ENCODE measurements around the gene DPP6. TPM values are rescaled to one million over a fixed set of nuclear protein-coding genes. Genes with fewer than 3 reads are reported as not detected.
"Not testable (repeated sequence)": the region's sequence is repeated elsewhere in the genome, so short reads cannot be mapped to it uniquely, and the experiment has no call there.

Gene DPP6
- total RNA-seq, 1 donor from 2014 or later: not detected

GRCh38 chr7:154072395-154073181 is 20.4 kb downstream of the DPP6 start:
- not testable (repeated sequence) for DNase-seq (ENCODE audit: low read depth in 2 of 2)

DNA sequence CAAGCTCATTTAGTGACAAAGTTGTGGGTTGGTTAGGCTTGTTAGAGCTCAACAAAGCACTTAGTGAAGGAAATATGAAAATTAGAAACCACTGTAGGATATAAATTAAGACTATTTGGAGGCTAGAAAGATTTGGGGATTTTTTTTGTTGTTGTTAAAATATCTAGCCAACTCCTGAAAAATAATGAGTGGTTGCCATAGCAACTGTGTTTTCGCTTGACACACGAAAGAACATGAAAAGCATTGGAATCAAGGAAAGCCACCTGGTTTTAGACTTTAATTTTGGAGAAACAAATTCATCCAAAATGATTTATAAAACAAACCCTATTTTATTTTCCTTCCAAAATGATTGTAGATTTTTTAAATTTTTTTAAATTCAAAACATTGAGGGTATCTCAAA is 26.3 kb downstream of the DPP6 start:
- DNase-seq (ENCODE audit: low read depth in 2 of 2): not testable (repeated sequence)

- not testable (repeated sequence) for DNase-seq (ENCODE audit: low read depth in 2 of 2)
These were observed 28.1 kb downstream of the DPP6 start for GRCh38 chr7:154080249-154080648.

DNA sequence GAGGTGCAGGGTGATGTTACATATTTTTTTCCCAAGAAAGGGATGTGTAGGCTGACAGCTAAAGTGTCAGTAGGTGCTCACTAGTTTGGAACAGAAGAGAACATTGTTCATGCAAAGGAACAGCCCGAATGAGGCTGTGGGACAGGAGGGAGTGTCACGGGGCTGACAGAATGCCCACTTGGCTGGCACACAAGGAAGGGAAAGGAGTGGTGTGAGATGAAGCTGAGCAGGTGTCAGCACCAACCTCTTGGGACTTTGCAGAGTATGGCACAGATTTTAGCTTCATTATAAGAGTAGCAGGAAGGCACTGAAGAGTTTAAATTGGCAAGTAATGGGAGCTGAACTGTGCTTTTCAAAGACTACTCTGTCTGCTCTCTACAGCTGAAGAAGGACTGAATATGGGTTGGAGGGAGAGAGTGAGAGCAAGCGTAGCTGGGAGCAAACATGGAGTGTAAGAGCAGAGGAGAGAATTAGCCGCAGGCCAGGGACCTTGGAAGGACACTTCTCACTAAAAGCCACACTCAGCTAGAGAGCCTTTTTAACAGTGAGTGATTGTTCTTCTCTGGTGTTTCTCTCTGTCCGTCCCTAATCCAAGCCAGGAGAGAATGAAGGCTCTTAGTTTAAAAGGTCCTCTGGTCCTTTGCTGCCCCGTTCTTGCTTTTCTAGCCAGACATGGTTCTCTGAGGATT is 35.0 kb downstream of the DPP6 start:
- not testable (repeated sequence) for DNase-seq (ENCODE audit: low read depth in 2 of 2)

GRCh38 chr7:154092093-154092492 is 39.9 kb downstream of the DPP6 start:
- not testable (repeated sequence) for DNase-seq (ENCODE audit: low read depth in 2 of 2)

DNA sequence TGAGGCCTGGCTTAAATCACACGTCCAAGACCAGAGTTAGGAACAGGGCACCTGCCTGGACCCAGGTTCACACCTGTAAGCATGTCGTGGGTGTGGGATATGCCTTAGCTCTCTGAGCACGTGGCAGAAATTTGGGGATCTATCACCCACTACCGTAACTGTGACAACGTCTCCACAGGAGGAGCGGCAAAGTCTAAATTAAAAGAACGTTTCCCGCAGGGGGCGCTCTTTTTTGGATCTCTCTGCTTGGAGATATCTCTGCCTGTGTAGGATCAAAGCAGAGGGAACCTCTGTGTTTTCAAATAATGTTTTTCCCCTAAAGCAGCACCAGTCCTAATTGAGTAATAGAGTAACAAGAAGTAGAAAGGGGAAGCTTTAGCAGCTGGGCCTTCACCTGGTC is 43.0 kb downstream of the DPP6 start:
- not testable (repeated sequence) for DNase-seq (ENCODE audit: low read depth in 2 of 2)

GRCh38 chr7:154105063-154105462 is 52.9 kb downstream of the DPP6 start:
- DNase-seq (ENCODE audit: low read depth in 2 of 2): not testable (repeated sequence)

DNA sequence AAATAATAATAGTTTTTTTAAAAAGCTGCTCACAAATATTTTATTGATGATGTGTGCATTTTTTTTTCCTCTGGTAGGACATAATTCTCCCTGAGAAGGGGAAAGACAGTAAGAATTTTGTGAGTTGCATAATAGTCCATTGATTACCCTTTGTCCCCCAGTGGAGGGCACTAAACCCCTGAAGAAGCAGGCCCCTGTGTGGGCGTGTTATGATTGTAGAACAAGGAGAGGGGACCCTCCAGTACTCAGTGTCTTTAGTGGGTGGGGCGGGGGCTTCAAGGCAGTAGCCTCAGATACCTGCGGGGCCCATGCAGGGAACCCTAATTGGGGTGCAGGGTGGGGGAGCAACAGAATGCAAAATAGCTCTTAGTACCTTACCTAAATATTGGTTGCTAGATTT is 57.4 kb downstream of the DPP6 start:
- DNase-seq (ENCODE audit: low read depth in 2 of 2): not testable (repeated sequence)

DNA sequence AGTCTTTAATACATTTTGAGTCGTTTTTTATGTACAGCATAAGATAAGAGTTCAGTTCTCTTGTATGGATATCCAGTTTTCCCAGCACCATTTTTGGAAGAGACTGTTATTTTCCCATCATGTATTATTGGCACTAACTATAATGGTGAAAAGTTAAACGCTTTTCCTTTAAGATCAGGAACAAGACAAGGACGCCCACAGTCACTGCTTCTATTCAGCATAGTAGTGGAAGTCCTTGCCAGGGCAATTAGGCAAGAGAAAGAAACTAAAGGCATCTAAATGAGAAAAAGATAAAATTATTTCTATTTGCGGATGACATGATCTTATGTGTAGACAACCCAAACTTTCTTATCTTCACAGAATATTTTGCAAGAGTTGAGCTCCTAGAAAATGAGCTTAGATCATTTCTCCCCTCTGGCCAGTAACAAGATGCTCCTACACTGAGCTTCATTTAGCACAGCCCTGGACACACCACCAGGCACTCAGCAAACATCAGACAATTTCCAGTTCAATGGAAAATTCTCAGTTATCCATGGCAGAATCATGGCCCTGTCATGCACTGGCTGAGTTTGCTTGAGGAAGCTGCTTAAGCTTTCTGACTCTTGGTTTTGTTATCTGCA is 61.6 kb downstream of the DPP6 start:
- DNase-seq (ENCODE audit: low read depth in 2 of 2): not testable (repeated sequence)

- not testable (repeated sequence) for DNase-seq (ENCODE audit: low read depth in 2 of 2)
These were observed 65.5 kb downstream of the DPP6 start for GRCh38 chr7:154117411-154118390.

DNA sequence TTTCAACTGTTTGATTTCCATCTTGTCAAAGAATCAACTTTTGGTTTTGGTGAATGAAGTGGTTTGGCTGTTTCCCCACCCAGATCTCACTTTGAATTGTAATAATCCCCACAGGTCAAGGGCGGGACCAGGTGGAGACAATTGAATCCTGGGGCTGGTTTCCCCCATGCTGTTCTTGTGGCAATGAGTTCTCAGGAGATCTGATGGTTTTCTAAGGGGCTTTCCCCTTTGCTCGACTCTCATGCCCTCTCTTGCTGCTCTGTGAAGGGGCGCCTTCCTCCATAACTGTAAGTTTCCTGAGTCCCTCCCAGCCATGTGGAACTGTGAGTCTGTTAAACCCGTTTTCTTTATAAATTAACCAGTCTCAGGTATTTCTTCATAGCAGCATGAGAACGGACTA is 68.6 kb downstream of the DPP6 start:
- not testable (repeated sequence) for DNase-seq (ENCODE audit: low read depth in 2 of 2)

DNA sequence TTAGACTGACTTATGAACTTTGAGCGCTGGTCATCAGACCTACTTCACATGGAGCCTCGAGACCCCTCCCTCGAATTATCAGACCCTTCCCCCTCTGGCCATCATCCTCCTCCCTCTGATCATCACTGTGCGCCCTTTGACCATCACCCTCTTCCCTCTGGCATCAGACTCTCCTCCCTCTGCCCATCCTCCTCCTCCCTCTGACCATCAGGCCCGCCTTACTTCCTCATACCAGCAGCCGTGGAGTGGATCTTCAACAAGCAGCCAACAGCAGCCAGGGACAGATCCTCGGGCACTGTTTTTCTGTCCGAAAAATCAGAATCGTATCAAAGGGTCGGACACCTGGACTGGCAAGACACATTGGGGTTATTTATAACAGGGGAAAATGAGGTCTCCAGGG is 70.5 kb downstream of the DPP6 start:
- DNase-seq (ENCODE audit: low read depth in 2 of 2): not testable (repeated sequence)

- DNase-seq (ENCODE audit: low read depth in 2 of 2): not testable (repeated sequence)
These were observed 71.2 kb downstream of the DPP6 start for GRCh38 chr7:154123397-154123796.

DNA sequence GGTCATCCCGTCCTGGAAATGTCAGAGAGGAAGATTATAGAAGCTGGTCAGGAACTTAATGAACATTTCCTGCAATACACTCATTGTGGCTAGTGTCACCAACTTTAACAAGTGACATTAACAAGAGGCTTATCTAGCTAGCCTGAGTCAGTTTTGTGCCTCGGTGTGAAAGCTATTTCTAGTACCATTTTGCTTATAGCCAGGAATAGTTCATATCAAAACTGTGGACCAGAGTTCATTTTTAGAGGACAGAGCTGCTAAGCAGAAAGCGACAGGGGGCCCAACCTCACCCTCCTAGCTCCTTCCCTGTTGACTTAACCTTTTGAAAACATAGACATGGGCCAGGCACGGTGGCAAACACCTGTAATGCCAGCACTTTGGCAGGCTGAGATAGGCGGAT is 76.9 kb downstream of the DPP6 start:
- DNase-seq (ENCODE audit: low read depth in 2 of 2): not testable (repeated sequence)

GRCh38 chr7:154132617-154133016 is 80.4 kb downstream of the DPP6 start:
- DNase-seq (ENCODE audit: low read depth in 2 of 2): not testable (repeated sequence)

DNA sequence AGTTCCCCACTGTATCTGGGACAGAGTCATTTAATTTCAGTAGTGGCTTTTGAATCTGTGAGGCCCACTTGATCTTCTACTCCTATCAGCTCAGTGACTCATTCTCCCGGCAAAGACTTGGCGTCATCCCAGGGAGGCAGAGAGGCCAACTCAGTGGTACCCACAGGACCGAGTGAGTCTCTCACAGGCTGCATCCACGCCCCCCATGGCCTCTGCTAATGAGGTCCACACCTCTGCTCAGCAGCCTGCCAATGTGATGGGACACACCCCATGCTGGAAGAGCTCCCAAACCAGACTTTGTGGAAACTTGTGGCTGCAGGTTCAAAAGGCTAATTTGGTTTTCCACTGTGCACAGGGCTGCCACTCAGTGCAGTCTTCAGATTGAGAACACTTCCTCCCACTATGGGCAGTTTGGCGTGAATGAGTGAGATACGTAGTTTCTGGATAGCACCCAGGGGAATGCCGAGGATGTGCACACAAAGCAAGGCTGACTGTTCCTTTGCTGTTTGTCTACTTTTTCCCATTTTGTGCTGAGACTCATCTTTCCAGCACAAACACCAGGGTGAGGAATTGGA is 81.6 kb downstream of the DPP6 start:
- DNase-seq (ENCODE audit: low read depth in 2 of 2): not testable (repeated sequence)

DNA sequence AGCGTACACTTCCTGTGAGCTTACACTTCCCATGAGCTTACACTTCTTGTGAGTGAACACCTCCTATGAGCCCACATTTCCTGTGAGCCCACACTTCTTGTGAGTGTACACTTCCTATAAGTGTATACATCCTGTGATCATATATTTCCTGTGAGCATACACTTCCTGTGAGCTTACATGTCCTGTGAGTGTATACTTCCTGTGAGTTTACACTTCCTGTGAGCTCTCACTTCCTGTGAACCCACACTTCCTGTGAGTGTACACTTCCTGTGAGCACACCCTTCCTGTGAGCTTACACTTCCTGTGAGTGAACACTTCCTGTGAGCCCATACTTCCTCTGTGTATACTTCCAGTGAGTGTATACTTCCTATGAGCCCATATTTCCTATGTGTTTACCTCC is 82.5 kb downstream of the DPP6 start:
- DNase-seq (ENCODE audit: low read depth in 2 of 2): not testable (repeated sequence)

- DNase-seq (ENCODE audit: low read depth in 2 of 2): not testable (repeated sequence)
These were observed 83.4 kb downstream of the DPP6 start for GRCh38 chr7:154135646-154136045.

DNA sequence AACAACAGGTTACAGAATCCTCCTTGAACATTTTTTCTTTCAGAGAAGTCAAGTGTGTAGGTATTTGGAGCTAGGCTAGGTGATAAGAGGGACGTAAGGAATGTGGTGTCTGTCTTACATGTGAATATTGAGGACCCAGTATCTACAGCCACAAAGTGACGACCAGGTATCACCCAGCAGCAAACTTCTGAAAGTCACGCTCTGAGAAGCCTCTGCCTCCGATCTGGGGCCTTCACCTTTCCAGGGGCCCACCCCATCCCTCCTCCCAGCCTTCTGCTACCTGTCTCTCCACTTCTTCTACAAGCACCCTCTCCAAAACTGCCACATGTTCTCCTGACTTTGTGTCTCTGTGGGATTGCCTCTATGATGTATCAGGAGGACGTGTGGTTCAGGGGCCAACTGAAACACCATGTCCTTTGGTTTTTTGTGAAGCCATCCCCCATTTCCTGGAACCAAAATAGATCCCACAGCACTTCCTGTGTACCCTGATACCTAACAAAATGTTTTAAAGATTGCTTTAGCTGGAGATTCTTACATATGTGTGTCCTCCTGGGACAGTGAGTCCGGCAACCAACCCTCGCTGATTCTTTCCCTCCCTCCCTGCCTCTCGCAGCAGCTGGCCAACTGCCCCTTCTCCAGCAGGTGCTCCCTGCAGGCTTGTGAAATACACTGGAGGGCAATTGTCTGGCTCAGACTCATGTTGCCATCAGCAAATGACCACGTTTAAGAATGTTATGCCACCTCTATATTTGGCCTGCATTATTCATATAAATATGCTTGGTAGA is 93.9 kb downstream of the DPP6 start:
- not testable (repeated sequence) for DNase-seq (ENCODE audit: low read depth in 2 of 2)

- DNase-seq (ENCODE audit: low read depth in 2 of 2): not testable (repeated sequence)
These were observed 94.5 kb downstream of the DPP6 start for GRCh38 chr7:154146707-154147038.

Measured in lung microvascular endothelial cell (primary cell).